ENCODE data around the gene EIF4G3.
A peak's percentile ranks its signal among the peaks of the same experiment; 100 is the strongest.

EIF4G3 gene

DNA sequence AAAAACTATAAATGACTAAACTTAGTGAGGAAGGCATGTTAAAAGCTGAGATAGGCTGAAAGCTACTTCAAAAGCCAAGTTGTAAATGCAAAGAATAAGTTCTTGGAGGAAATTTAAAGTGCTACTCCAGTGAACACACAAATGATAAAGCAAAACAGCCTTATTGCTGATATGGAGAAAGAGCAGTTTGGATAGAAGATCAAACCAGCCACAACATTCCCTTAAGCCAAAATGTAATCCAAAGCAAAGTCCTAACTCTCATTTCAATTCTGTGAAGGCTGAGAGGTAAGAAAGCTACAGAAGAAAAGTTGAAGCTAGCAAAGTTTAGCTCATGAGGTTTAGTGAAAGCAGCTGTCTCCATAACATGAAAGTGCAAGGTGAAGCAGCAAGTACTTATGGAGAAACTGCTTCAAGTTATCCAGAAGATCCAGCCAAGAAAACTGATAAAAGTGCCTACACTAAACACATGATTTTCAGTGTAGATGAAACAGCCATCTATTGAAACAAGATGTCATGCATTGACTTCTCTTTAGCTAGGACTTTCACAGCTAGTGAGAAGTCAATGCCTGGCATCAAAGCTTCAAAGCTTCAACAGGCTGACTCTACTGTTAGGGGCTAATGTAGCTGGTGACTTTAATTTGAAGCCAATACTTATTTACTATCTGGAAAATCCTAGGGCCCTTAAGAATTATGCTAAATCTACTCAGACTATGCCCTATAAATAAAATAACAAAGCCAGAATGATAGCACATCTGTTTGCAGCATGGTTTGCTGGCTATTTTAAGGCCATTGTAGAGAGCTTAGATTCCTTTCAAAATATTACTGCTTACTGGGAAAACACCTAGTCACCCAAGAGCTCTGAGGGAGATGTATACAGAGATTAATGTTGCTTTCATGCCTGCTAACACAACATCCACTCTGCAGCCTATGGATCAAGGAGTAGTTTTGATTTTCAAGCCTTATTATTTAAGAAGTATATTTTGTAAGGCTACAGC, 188.6 kb downstream of the EIF4G3 start:
- DNase-seq: no peak

GRCh38 chr1:20983297-20983889, 193.3 kb downstream of the EIF4G3 start:
- no peak for DNase-seq

- DNase-seq: no peak
Observed at GRCh38 chr1:20982316-20982715, 194.4 kb downstream of the EIF4G3 start.

DNA sequence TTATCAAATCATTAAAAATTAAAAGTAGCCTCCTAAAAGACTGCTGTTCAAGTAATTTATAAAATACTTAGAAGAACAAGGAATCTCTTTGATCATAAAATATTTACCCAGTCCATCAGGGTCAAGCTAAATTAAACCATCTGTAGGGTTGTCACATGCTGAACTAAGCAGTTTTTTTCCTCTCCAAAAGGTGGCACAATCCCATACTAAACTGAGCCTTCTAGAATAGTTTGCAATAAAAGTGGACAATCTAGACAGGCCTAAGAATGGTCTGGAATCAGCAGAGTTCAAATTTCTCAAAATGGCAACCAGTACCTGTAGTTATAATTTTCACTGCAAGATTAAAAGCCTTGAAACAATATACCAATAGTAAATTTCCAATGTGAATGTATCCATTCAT, 194.8 kb downstream of the EIF4G3 start:
- no peak for DNase-seq

DNA sequence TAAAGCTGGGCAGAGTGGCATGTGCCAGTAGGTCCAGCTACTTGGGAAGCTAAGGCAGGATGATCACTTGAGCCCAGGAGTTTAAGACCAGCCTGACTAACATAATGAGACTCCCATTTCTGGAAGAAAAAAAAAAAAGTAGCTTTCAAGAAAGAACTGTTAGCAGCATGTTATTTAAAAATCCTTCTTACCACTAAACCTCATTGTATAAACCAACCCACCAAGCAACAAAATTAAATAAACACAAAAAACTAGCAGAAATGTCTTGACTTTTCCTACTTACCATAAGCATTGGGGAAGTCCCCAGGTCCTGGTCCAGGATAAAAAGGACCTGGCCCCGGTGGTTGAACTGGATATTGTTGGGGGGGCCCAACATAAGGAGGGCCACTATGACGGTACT, 196.6 kb downstream of the EIF4G3 start:
- no peak for DNase-seq

GRCh38 chr1:20978413-20978812, 198.3 kb downstream of the EIF4G3 start:
- DNase-seq: no peak

DNA sequence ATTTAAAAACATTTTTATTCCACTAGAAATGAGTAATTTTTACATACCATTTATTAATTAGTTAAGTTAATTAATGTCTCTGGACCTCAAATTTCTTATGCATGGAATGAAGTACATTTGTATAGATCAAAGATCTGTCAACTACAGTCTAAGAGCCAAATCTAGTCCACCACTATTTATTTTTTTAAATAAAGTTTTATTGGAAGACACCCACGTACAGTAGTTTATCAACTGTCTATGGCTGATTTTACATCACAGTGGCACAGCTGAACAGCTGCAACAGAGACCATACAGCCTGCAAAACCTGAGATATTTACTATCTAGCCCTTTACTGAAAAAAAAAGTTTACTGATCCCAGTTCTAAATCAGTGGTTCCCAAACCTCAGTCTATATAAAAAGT, 201.0 kb downstream of the EIF4G3 start:
- DNase-seq: no peak

DNA sequence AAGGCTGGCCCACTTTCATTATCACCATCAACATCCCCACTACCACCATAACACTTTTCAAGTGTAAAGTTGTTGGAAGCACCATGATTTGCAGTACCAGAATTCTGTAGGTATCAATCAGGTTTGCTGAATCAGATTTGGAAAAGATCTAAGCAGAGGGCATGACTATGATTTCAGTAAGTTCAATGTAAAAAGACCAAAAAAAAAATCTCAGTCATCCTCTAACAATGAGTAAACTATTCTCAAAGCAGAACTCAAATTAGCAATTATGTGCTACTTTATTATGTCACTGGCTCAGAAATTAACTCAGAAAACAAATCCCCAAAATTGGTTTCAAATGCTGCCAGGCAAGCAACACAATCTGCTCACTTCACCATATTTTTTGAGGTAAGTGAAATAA, 201.7 kb downstream of the EIF4G3 start:
- DNase-seq: no peak

- no peak for DNase-seq
Observed at GRCh38 chr1:20974069-20974468, 202.6 kb downstream of the EIF4G3 start.

DNA sequence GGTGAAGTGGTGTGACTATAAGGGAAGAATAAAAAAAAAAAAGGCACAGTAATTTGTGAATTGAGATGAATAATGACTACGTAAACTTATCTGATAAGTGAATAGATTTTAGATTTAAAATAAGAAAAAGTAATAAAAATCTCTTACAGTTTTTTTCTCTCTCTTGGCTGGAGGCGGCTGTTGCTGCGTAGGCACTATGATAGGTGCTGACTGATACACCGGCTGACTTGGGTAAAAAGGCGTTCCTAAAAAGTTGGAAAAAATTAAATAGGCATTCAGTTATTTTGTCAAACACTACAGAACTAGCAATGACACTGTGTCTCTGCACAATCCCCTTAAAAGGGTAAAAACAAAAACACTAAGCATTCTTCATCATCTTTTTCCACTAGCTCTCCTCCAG, 203.8 kb downstream of the EIF4G3 start:
- no peak for DNase-seq

- no peak for DNase-seq
Observed at GRCh38 chr1:20964540-20965484, 211.9 kb downstream of the EIF4G3 start.

DNA sequence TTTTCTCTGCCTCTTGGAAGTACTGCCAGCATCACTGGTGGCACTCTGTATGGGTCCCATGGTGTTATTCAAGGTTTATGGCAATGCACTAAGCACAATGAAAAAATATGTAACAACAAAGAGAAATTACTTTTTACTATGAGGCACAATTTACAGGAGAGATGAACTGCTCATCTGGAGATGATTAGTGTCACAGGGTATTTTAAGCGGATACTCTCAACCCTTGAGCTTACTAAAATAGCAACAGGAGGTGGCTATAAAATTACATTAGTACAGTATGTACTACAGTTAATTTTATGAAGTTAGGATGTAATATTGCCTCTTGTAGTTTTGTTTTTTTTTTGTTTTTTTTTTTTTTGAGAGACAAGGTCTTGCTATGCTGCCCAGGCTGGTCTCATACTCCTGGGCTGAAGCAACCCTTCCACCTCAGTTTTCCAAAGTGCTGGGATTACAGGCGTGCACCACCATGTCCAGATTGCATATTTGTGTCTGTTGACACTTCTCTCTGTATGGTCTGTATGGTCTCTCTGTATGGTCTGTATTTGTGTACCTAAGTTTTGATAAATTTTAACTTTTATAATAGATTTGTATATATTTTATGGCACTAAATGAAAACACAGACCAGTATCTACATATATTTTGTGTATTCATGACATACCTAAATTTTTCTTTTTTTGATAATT, 214.0 kb downstream of the EIF4G3 start:
- DNase-seq: no peak

GRCh38 chr1:20958430-20958829, 218.3 kb downstream of the EIF4G3 start:
- no peak for DNase-seq

- no peak for DNase-seq
Observed at GRCh38 chr1:20956272-20956671, 220.4 kb downstream of the EIF4G3 start.

DNA sequence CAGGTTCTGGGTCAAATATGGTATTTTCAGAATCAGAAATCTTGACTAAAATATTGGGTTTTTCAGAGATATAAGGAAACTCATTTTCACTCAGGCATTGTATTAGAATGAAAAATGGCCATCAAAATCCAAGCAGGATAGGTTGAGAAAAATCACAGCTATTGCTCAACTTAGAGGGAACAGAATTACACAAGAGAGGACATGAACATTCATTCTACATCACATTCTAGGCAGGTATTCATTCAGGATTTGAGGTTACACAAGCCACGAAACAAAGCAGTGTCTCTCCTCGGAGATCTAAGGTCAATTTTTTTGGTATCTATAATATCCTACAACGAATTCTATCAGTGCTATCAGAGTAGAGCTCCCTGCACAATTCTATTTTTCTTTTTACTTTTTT, 226.0 kb downstream of the EIF4G3 start:
- DNase-seq: no peak

DNA sequence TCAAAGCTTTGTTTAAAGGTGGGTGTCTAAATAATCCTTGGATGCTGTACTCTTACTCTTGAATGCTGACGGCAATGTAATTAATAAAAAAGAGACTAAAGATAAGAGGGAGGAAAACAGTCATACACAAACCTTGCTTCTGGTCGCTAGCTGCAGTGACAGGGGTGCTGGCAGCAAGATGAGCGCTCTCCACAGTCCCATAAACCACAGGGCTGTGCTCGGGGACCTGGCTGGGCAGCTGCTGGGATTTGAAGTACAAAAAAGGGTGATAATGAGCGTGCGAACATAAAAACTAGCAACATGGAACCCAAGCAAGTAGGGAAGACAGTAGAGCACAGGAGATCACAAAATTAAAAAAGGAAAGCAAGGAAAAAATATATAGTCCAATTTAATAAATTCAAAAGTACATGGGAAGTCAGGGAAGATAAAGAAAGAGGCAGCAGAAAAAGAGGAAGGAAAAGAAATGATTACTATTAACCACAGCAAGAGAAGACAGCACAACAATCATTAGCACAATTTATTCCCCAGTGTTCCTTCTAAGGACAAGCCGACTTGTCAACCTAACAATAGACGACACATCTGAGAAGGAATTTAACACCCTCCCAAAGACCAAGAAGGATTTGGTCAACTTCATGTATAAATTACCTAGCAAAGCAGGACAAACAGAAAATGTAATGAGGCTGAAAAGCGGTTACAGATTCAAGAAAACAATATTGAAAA, 226.7 kb downstream of the EIF4G3 start:
- no peak for DNase-seq

DNA sequence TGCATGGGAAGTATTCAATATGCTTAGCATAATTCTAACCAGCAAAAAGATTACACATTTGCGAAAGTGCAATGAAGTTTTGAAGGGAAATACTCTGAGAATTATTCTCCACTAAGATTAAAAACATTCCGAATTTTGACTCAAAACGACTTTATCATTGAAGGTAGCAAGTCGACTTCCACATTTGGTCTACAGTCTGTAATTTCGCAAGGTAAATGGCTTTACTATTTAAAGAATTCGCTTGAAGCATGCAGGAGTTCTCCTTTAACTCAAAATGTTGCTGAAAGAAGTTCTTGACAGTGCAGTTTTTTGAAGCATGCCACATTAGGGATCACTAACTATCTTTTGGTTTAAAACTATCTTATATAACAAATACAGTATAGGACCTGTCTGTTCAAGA, 228.6 kb downstream of the EIF4G3 start:
- no peak for DNase-seq

GRCh38 chr1:20947409-20947808, 229.3 kb downstream of the EIF4G3 start:
- no peak for DNase-seq

- no peak for DNase-seq
Observed at GRCh38 chr1:20936621-20937020, 240.1 kb downstream of the EIF4G3 start.

GRCh38 chr1:20936216-20936615, 240.5 kb downstream of the EIF4G3 start:
- DNase-seq: no peak

GRCh38 chr1:20935717-20936116, 241.0 kb downstream of the EIF4G3 start:
- no peak for DNase-seq

DNA sequence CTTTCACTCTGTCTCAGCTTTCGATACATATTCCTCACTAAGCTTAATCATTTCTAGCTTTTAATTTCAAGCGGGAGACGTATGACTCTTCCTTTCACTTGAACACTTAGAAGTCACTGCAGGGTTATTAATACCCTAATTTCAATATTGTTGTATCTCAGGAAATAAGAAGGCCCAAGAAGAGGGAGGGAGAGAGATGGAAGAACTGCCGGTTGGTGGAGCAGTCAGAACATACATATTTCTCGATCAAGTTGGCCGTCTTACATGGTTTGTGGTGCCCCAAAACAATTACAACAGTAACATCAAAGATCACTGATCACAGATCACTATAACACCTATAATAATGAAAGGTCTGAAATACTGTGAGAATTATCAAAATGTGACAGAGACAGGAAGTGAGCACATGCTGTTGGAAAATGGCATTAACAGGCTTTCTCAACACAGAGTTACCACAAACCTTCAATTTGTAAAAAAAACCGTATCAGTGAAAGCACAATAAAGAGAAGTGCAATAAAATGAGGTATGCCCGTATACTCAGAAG, 244.2 kb downstream of the EIF4G3 start:
- peak; percentile 13 to 15 for DNase-seq

All from stimulated activated CD4-positive, alpha-beta T cell treated with anti-CD3 and anti-CD28 coated beads, Interleukin-2, amount 100 ng/mL, for 48 hours (primary cell).